Measurements from ENCODE around the gene NDE1. TPM values are rescaled to one million over a fixed set of nuclear protein-coding genes. Genes with fewer than 3 reads are reported as not detected.

Gene NDE1
- total RNA-seq, 2 donors from 2014 or later: 11.2 to 37.9 TPM

DNA sequence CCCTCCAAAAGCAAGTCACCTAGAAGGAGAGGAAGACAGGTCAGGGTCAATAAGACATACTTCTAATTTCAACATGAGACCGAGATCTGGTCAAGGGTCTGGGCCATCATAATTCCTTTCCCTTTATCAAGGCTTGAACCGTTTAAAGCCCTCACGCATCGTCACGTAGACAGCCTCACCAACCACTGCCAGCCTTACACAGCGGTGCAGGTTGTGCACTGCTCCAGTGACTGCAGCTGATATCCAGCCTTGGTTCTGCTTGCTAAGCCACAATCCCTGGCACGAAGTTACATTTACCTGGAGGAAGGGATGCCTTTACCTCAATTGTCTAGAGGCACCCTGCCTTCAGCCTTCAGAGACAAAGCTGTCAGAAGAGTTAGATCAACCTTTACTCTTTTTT is 121.6 kb downstream of the NDE1 start:
- no peak for DNase-seq
- no peak overlapping the region for H3K27ac ChIP-seq

DNA sequence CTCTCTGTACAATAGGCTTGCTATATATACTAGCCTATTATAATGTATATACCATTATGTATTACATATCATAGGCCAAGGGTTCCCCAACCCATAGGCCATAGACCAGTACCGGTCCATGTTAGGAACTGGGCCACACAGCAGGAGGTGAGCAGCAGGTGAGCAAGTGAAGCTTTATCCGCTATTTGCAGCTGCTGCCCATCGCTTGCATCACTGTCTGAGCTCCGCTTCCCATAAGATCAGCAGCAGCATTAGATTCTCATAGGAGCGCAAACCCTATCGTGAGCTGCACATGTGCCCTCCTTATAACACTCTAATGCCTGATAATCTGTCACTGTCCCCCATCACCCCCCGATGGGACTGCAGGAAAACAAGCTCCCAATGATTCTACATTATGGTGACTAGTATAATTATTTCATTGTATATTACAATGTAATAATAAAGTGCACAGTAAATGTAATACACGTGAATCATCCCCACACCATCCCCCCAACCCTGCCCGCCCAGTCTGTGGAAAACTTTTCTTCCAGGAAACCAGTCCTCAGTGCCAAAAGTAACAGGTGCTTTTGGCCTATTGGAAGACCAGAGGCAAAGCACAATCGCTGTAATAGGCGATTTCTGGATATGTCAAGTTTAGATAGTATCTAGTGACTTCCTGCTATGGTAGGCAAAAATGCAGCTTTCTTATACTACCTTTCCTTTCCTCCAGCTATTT is 122.7 kb downstream of the NDE1 start:
- no peaks in the 10 kb centered on the region for H3K4me1 ChIP-seq
- intact Hi-C loops (cut with DNase I): no loop called here
- H3K27ac ChIP-seq: no peak overlapping the region
- ATAC-seq (no peak), DNase-seq (no peak)
- 81% methylated on average over 11 of the region's 11 CpGs for WGBS, 2 donors
- H3K4me3 ChIP-seq: no peak overlapping the region
- no peaks in the 10 kb centered on the region for H3K9me3 ChIP-seq
- no peaks in the 10 kb centered on the region for H3K36me3 ChIP-seq (replicated peaks in 1 of 2; ENCODE audit: insufficient read depth in 1 of 2, low read depth in 2 of 2)
- H3K27me3 ChIP-seq: no peaks in the 10 kb centered on the region
- no peak for TF ChIP-seq POLR2A (IDR thresholded peaks at IDR 0.05)
- TF ChIP-seq, protein P1, sequence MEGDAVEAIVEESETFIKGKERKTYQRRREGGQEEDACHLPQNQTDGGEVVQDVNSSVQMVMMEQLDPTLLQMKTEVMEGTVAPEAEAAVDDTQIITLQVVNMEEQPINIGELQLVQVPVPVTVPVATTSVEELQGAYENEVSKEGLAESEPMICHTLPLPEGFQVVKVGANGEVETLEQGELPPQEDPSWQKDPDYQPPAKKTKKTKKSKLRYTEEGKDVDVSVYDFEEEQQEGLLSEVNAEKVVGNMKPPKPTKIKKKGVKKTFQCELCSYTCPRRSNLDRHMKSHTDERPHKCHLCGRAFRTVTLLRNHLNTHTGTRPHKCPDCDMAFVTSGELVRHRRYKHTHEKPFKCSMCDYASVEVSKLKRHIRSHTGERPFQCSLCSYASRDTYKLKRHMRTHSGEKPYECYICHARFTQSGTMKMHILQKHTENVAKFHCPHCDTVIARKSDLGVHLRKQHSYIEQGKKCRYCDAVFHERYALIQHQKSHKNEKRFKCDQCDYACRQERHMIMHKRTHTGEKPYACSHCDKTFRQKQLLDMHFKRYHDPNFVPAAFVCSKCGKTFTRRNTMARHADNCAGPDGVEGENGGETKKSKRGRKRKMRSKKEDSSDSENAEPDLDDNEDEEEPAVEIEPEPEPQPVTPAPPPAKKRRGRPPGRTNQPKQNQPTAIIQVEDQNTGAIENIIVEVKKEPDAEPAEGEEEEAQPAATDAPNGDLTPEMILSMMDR (IDR thresholded peaks at IDR 0.05): no peak

More for the DNA sequence above, 121.6 kb downstream of the NDE1 start:
- no peaks in the 10 kb centered on the region for H3K4me1 ChIP-seq
- no peaks in the 10 kb centered on the region for H3K9me3 ChIP-seq
- no peaks in the 10 kb centered on the region for H3K27me3 ChIP-seq
- no peak for TF ChIP-seq POLR2A (IDR thresholded peaks at IDR 0.05)
- TF ChIP-seq, protein P1 (IDR thresholded peaks at IDR 0.05): no peak
- no peak for ATAC-seq
- H3K4me3 ChIP-seq: no peak overlapping the region
- WGBS, 2 donors: 85 to 92% methylated on average over 7 of the region's 7 CpGs
- H3K36me3 ChIP-seq (replicated peaks in 1 of 2; ENCODE audit: insufficient read depth in 1 of 2, low read depth in 2 of 2): no peaks in the 10 kb centered on the region
- intact Hi-C loops (cut with DNase I): no loop called here

DNA sequence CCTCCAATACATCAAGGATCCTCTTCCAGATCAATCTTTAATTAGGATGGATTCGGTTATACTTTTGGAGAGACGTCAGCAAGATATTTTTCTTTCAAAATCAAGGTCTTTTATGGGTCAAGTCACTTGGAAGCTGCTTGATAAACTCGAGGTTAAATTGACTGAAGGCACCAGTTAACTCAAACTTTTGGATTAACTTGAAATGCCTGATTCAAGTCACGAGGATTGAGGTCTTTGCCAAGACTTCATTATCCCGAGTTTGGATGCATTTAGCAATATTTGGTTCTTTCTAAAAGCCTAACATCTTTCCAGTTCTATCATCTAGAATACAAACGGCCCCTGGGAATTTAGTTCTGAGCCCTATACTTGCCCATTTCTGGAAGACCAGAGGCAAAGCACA is 123.9 kb downstream of the NDE1 start:
- Histone ChIP-seq H3K4me3 (no peak overlapping the region), H3K27ac (no peak overlapping the region), H3K4me1 (no peaks in the 10 kb centered on the region), H3K9me3 (no peaks in the 10 kb centered on the region), H3K36me3 (replicated peaks in 1 of 2; ENCODE audit: insufficient read depth in 1 of 2, low read depth in 2 of 2) (no peaks in the 10 kb centered on the region), H3K27me3 (no peaks in the 10 kb centered on the region)
- DNase-seq (no peak), ATAC-seq (no peak)
- 50 to 54% methylated on average over 6 of the region's 6 CpGs for WGBS, 2 donors
- intact Hi-C loops (cut with DNase I): no loop called here
- TF ChIP-seq, protein P1 (IDR thresholded peaks at IDR 0.05): no peak
- TF ChIP-seq POLR2A (IDR thresholded peaks at IDR 0.05): no peak

DNA sequence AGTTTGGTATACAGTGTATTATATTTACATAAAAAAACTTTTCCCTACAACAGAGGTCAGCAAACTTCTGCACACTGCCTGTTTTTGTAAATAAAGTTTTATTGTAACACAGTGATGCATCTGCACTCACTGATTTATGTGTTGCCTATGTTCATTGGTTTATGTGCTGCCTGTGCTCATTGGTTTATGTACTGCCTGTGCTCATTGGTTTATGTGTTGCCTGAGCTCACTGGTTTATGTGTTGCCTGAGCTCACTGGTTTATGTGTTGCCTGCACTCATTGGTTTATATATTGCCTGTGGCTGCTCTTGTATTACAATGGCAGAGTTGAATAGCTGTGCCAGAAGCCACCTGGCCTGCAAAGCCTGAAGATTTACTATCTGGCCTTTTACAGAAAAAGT is 125.2 kb downstream of the NDE1 start:
- no peaks in the 10 kb centered on the region for H3K9me3 ChIP-seq
- no peaks in the 10 kb centered on the region for H3K36me3 ChIP-seq (replicated peaks in 1 of 2; ENCODE audit: insufficient read depth in 1 of 2, low read depth in 2 of 2)
- no peak overlapping the region for H3K4me3 ChIP-seq
- intact Hi-C loops (cut with DNase I): no loop called here
- H3K27me3 ChIP-seq: no peaks in the 10 kb centered on the region
- no peaks in the 10 kb centered on the region for H3K4me1 ChIP-seq
- H3K27ac ChIP-seq: no peak overlapping the region
- ATAC-seq (no peak), DNase-seq (no peak)
- TF ChIP-seq, protein P1 (IDR thresholded peaks at IDR 0.05): no peak
- TF ChIP-seq POLR2A (IDR thresholded peaks at IDR 0.05): no peak

DNA sequence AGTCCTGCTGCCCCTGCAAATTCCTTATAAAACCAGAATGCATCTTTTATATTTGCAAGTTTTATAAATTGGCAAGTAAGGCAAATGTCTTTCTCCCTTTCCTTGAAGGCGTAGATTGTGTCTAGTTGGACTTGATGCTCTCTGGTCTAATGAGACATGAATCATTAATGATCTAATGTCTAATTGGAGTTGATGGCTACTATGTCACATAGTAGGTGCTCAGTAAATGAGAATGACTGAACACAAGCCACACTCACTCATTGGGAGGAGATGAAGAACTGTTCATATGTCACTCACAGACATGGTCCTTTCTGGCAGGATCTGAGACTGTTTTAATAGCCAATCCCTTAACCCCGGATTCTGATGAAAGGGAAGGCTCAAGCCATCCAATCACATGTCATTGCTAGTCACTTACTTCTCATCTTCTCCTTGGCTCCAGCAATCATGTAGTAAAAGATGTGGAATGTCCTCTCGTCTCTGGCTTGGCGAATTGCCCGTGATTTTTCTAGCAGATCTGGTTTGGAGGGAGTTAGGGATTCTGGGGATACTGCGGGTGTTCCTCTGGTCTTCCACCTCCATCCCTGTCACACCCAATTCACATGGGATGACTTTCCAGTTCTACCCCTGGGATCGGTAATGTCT is 125.7 kb downstream of the NDE1 start:
- no peak for TF ChIP-seq POLR2A (IDR thresholded peaks at IDR 0.05)
- TF ChIP-seq, protein P1 (IDR thresholded peaks at IDR 0.05): no peak
- Histone ChIP-seq H3K9me3 (no peaks in the 10 kb centered on the region), H3K27ac (no peak overlapping the region), H3K4me1 (no peaks in the 10 kb centered on the region), H3K4me3 (no peak overlapping the region), H3K27me3 (no peaks in the 10 kb centered on the region), H3K36me3 (replicated peaks in 1 of 2; ENCODE audit: insufficient read depth in 1 of 2, low read depth in 2 of 2) (no peaks in the 10 kb centered on the region)
- intact Hi-C loops (cut with DNase I): no loop called here
- 61 to 63% methylated on average over 7 of the region's 7 CpGs for WGBS, 2 donors
- DNase-seq (no peak), ATAC-seq (no peak)
